Glomerular visceral epithelial cell (primary cell): Measurements from ENCODE around the gene MSGN1.
"Not testable (repeated sequence)": the region's sequence is repeated elsewhere in the genome, so short reads cannot be mapped to it uniquely, and the experiment has no call there.

ENCODE experiments used
- DNase-seq: peaks from one replicate; pipeline ENCODE4 v3.0.0-alpha.2; 2016; ENCODE audit errors: extremely low spot score

MSGN1 gene

GRCh38 chr2:17805717-17806363, 10.4 kb upstream of the MSGN1 start:
- DNase-seq, result no peak

GRCh38 chr2:17813010-17813741, 3.1 kb upstream of the MSGN1 start:
- no peak for DNase-seq

GRCh38 chr2:17813742-17814473, 2.4 kb upstream of the MSGN1 start:
- no peak for DNase-seq

GRCh38 chr2:17814601-17815000, 1.7 kb upstream of the MSGN1 start:
- no peak for DNase-seq

GRCh38 chr2:17815468-17816184, 634 bp upstream of the MSGN1 start:
- DNase-seq, result peak; percentile 2

GRCh38 chr2:17818235-17818815, 2.1 kb downstream of the MSGN1 start:
- no peak for DNase-seq

- no peak for DNase-seq
These were observed 4.8 kb downstream of the MSGN1 start for GRCh38 chr2:17821080-17821479.

GRCh38 chr2:17821535-17822444, 5.5 kb downstream of the MSGN1 start:
- DNase-seq, result no peak

GRCh38 chr2:17822445-17823117, 6.3 kb downstream of the MSGN1 start:
- no peak for DNase-seq

GRCh38 chr2:17823646-17824045, 7.4 kb downstream of the MSGN1 start:
- DNase-seq, result not testable (repeated sequence)

- peak; percentile 4 for DNase-seq
These were observed 11.1 kb downstream of the MSGN1 start for GRCh38 chr2:17827316-17827715.

GRCh38 chr2:17827785-17828184, 11.5 kb downstream of the MSGN1 start:
- DNase-seq, result no peak

- DNase-seq, result peak; percentile 79
These were observed 14.1 kb downstream of the MSGN1 start for GRCh38 chr2:17830053-17831034.

- DNase-seq, result no peak
These were observed 19.3 kb downstream of the MSGN1 start for GRCh38 chr2:17835516-17835915.

- no peak for DNase-seq
These were observed 23.7 kb downstream of the MSGN1 start for GRCh38 chr2:17839959-17840358.

- no peak for DNase-seq
These were observed 27.2 kb downstream of the MSGN1 start for GRCh38 chr2:17843457-17843856.

GRCh38 chr2:17845806-17846205, 29.5 kb downstream of the MSGN1 start:
- DNase-seq, result no peak

- no peak for DNase-seq
These were observed 30.4 kb downstream of the MSGN1 start for GRCh38 chr2:17846676-17847075.

GRCh38 chr2:17847236-17847635, 31.0 kb downstream of the MSGN1 start:
- no peak for DNase-seq
